HEK293T (cell line): Measurements from ENCODE around the gene ABCB7.
"Not testable (repeated sequence)": the region's sequence is repeated elsewhere in the genome, so short reads cannot be mapped to it uniquely, and the experiment has no call there.

Source experiments
- ARNT ChIP-seq: fragments of 450-650 bp; IDR thresholded peaks from 2 replicates; pipeline ENCODE4 v1.6.1; 2017; ENCODE audit warnings: mild to moderate bottlenecking
- CTBP1 ChIP-seq: fragments of 450-650 bp; IDR thresholded peaks from 2 replicates; pipeline ENCODE4 v1.6.1; 2016; ENCODE audit warnings: borderline replicate concordance
- ELF4 ChIP-seq: fragments of 450-650 bp; IDR thresholded peaks from 2 replicates; pipeline ENCODE4 v1.6.1; 2017; ENCODE audit warnings: antibody characterized with exemption
- FOXA1 ChIP-seq: fragments of 450-650 bp; IDR thresholded peaks from 2 replicates; pipeline ENCODE4 v1.6.1; 2016; ENCODE audit warnings: mild to moderate bottlenecking
- FOXK2 ChIP-seq: fragments of 450-650 bp; IDR thresholded peaks from 2 replicates; pipeline ENCODE4 v1.6.1; 2016; ENCODE audit warnings: mild to moderate bottlenecking
- FOXM1 ChIP-seq: fragments of 450-650 bp; IDR thresholded peaks from 2 replicates; pipeline ENCODE4 v1.6.1; 2017; ENCODE audit warnings: mild to moderate bottlenecking, borderline replicate concordance
- HDGF ChIP-seq: fragments of 450-650 bp; IDR thresholded peaks from 2 replicates; pipeline ENCODE4 v1.6.1; 2017; ENCODE audit warnings: antibody characterized with exemption, borderline replicate concordance
- L3MBTL2 ChIP-seq: fragments of 450-650 bp; conservative IDR thresholded peaks from 2 replicates; pipeline ENCODE4 v1.6.1; 2016; ENCODE audit warnings: mild to moderate bottlenecking
- SUZ12 ChIP-seq: fragments of 450-650 bp; IDR thresholded peaks from 2 replicates; pipeline ENCODE4 v1.6.1; 2016; ENCODE audit warnings: mild to moderate bottlenecking
- TARDBP ChIP-seq: fragments of 450-650 bp; IDR thresholded peaks from 2 replicates; pipeline ENCODE4 v1.6.1; 2016
- TF ChIP-seq, protein P1 (sequence below): fragments of 450-650 bp; IDR thresholded peaks from 2 replicates; pipeline ENCODE4 v1.6.1; 2016

DNA sequence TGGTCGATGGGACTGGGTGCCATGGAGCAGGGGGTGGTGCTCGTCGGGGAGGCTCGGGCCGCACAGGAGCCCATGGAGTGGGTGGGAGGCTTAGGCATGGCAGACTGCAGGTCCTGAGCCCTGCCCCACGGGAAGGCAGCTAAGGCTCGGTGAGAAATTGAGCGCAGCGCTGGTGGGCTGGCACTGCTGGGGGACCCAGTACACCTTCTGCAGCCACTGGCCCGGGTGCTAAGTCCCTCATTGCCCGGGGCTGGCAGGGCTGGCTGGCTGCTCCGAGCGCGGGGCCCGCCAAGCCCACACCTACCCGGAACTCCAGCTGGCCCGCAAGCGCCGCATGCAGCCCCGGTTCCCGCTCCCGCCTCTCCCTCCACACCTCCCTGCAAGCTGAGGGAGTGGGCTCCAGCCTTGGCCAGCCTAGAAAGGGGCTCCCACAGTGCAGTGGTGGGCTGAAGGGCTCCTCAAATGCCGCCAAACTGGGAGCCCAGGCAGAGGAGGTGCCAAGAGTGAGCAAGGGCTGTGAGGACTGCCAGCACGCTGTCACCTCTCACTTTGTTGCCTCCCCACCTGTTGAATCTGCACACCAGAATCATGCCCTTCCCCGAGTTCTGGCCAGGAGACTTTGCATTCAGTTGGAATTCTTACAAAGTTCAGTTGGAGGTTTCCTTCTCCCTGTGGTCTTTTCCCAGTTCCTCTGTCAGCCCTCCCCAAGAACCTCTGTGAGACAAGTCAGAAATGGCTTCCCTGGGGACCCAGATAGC, 23.6 kb upstream of the ABCB7 start:
- TF ChIP-seq, protein P1, sequence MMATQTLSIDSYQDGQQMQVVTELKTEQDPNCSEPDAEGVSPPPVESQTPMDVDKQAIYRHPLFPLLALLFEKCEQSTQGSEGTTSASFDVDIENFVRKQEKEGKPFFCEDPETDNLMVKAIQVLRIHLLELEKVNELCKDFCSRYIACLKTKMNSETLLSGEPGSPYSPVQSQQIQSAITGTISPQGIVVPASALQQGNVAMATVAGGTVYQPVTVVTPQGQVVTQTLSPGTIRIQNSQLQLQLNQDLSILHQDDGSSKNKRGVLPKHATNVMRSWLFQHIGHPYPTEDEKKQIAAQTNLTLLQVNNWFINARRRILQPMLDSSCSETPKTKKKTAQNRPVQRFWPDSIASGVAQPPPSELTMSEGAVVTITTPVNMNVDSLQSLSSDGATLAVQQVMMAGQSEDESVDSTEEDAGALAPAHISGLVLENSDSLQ = not testable (repeated sequence)
- TF ChIP-seq TARDBP, FOXK2, SUZ12, FOXM1, HDGF, ELF4, ARNT, FOXA1, CTBP1, L3MBTL2: not testable (repeated sequence)
